Left ventricle myocardium inferior (tissue), 1 donor: ENCODE data around the gene ZSCAN1. TPM values are rescaled to one million over a fixed set of nuclear protein-coding genes. Genes with fewer than 3 reads are reported as not detected.

Source experiments
- DNase-seq: peaks from one replicate; pipeline ENCODE4 v3.0.0-alpha.2; 2020
- H3K27ac ChIP-seq: fragments of 200-600 bp; replicated peaks from 2 replicates; pipeline ENCODE4 v1.8.0; 2021
- H3K27me3 ChIP-seq: fragments of 200-600 bp; 2 replicates; pipeline ENCODE4 v1.8.0; 2021; ENCODE audit warnings: low read depth
- H3K36me3 ChIP-seq: fragments of 200-600 bp; 2 replicates; pipeline ENCODE4 v1.8.0; 2021
- H3K4me1 ChIP-seq: fragments of 200-600 bp; 2 replicates; pipeline ENCODE4 v1.8.0; 2021
- H3K4me3 ChIP-seq: fragments of 200-600 bp; 2 replicates; pipeline ENCODE4 v1.8.0; 2021; ENCODE audit warnings: mild to moderate bottlenecking, moderate library complexity
- H3K9me3 ChIP-seq: fragments of 200-600 bp; replicated peaks from 2 replicates; pipeline ENCODE4 v1.8.0; 2021
- intact Hi-C: fragments of 100-400 bp; cut with micrococcal nuclease; formaldehyde crosslinking; loops from one replicate; pipeline ENCODE4 v1.11.0; 2022
- total RNA-seq: library from RNA; stranded (reverse); fragmentation: NEBNext Ultra II Directional; extraction: Animal tissue kit (Norgen Biotek cat#: 25700); gene quantifications from one replicate; pipeline ENCODE4 v1.2.1, GENCODE V29; 2021
- TF ChIP-seq, protein P1 (sequence below): fragments of 200-600 bp; IDR thresholded peaks from 2 replicates; pipeline ENCODE4 v1.8.0; 2021; ENCODE audit warnings: antibody characterized with exemption, mild to moderate bottlenecking, borderline replicate concordance
- donor health status: DM: no; HTN: yes; CAD: no; lungs with severe emphysema.

Gene ZSCAN1
- total RNA-seq, 1 donor from 2014 or later = not detected

GRCh38 chr19:58093071-58093470 is 59.2 kb downstream of the ZSCAN1 start:
- H3K9me3 ChIP-seq = peaks cover 71% of the 10 kb centered on the region
- H3K4me3 ChIP-seq = no peak overlapping the region
- H3K36me3 ChIP-seq = peaks cover 31% of the 10 kb centered on the region
- H3K27me3 ChIP-seq = no peaks in the 10 kb centered on the region
- H3K4me1 ChIP-seq = peaks cover 27% of the 10 kb centered on the region
- intact Hi-C loops = no loop called here
- TF ChIP-seq, protein P1, sequence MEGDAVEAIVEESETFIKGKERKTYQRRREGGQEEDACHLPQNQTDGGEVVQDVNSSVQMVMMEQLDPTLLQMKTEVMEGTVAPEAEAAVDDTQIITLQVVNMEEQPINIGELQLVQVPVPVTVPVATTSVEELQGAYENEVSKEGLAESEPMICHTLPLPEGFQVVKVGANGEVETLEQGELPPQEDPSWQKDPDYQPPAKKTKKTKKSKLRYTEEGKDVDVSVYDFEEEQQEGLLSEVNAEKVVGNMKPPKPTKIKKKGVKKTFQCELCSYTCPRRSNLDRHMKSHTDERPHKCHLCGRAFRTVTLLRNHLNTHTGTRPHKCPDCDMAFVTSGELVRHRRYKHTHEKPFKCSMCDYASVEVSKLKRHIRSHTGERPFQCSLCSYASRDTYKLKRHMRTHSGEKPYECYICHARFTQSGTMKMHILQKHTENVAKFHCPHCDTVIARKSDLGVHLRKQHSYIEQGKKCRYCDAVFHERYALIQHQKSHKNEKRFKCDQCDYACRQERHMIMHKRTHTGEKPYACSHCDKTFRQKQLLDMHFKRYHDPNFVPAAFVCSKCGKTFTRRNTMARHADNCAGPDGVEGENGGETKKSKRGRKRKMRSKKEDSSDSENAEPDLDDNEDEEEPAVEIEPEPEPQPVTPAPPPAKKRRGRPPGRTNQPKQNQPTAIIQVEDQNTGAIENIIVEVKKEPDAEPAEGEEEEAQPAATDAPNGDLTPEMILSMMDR = no peak
- no peak for DNase-seq
- no peak overlapping the region for H3K27ac ChIP-seq

- peaks cover 62% of the 10 kb centered on the region for H3K9me3 ChIP-seq
- intact Hi-C loops = no loop called here
Measured at GRCh38 chr19:58095328-58095727, 61.5 kb downstream of the ZSCAN1 start.

DNA sequence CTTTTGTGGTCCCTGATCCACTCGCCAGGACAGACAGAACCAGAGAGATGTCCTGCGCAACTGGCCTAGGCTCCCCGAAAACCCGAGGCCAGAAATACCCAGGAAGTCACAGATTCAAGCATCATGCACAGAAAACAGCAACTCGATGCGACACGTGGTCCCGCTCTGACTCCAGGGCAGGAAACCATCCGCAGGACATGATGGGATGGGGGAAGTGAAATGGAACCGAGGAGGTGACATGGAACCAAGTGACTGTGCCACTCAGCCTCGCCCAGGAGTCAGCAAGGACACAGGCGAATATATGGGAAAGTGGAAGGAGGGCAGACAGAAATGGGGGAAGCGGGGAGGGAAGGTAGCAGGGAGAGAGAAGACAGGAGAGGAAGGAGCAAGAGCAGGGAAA is 63.1 kb downstream of the ZSCAN1 start:
- intact Hi-C loops = no loop called here
- peak overlapping the region; percentile 33 for H3K27ac ChIP-seq
- peaks cover 65% of the 10 kb centered on the region for H3K9me3 ChIP-seq
- H3K36me3 ChIP-seq = peaks cover 8% of the 10 kb centered on the region
- H3K4me3 ChIP-seq = peak overlapping the region; percentile 97
- TF ChIP-seq, protein P1 = no peak
- H3K27me3 ChIP-seq = no peaks in the 10 kb centered on the region
- peaks cover 33% of the 10 kb centered on the region for H3K4me1 ChIP-seq
- DNase-seq = no peak

More at GRCh38 chr19:58095328-58095727, 61.5 kb downstream of the ZSCAN1 start:
- DNase-seq = no peak
- Histone ChIP-seq H3K27me3 (no peaks in the 10 kb centered on the region), H3K36me3 (peaks cover 12% of the 10 kb centered on the region), H3K4me1 (peaks cover 33% of the 10 kb centered on the region), H3K27ac (no peak overlapping the region), H3K4me3 (no peak overlapping the region)
- TF ChIP-seq, protein P1 = no peak

- Histone ChIP-seq H3K27me3 (no peaks in the 10 kb centered on the region), H3K27ac (peak overlapping the region; percentile 33), H3K4me1 (peaks cover 33% of the 10 kb centered on the region), H3K4me3 (peak overlapping the region; percentile 97), H3K36me3 (peaks cover 5% of the 10 kb centered on the region), H3K9me3 (peaks cover 65% of the 10 kb centered on the region)
- intact Hi-C loops = no loop called here
- DNase-seq = no peak
- TF ChIP-seq, protein P1 = no peak
Measured at GRCh38 chr19:58097349-58097748, 63.5 kb downstream of the ZSCAN1 start.

- Histone ChIP-seq H3K27ac (peak within 1 kb of the TSS; percentile 93), H3K27me3 (no peaks in the 10 kb centered on the region), H3K4me3 (peak within 1 kb of the TSS; percentile 97), H3K4me1 (peaks cover 33% of the 10 kb centered on the region), H3K9me3 (peaks cover 66% of the 10 kb centered on the region), H3K36me3 (peaks cover 5% of the 10 kb centered on the region)
- TF ChIP-seq, protein P1 = no peak
- intact Hi-C loops = no loop called here
- peak; percentile 97 for DNase-seq
Measured at GRCh38 chr19:58097781-58098681, 64.2 kb downstream of the ZSCAN1 start, which contains the start of gene ZSCAN18. Gene ZSCAN18, minus strand, starts transcription at chr19:58098231. Its CDS starts 7,964 bp downstream, at chr19:58090267.
